Measurements from ENCODE around the gene RALGDS. TPM values are rescaled to one million over a fixed set of nuclear protein-coding genes. Genes with fewer than 3 reads are reported as not detected.

The RALGDS gene
- total and polyA plus RNA-seq, 11 donors: 17.8 to 70.1 (median 25.8) TPM

DNA sequence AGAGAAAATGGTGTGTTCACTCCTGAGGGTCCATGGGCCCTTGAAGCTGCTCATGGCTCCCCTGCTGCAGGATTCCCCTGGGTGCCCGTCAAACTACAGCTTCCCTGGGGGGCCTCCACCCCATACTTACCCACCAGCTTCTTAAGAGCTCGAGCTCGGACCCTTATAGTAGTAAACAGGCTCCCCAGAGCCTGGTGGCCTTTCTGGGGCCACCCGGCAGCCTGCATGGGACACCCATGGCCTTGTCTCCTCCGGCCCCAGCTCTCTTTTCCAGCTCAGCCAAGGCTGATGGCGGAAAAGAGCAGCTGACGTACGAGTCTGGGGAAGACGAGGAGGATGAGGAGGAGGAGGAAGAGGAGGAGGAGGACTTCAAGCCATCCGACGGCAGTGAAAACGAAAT lies 63.5 kb downstream of the RALGDS start:
- H3K4me1 ChIP-seq: peaks cover 0 to 54% (median 24%) of the 10 kb centered on the region in 12 donors
- ATAC-seq (no peak), DNase-seq (no peak)
- H3K36me3 ChIP-seq: peaks cover 0 to 59% (median 51%) of the 10 kb centered on the region in 9 donors
- H3K9me3 ChIP-seq: no peaks in the 10 kb centered on the region
- TF ChIP-seq POLR2A (IDR thresholded peaks at IDR 0.05): no peak
- TF ChIP-seq, protein P1, sequence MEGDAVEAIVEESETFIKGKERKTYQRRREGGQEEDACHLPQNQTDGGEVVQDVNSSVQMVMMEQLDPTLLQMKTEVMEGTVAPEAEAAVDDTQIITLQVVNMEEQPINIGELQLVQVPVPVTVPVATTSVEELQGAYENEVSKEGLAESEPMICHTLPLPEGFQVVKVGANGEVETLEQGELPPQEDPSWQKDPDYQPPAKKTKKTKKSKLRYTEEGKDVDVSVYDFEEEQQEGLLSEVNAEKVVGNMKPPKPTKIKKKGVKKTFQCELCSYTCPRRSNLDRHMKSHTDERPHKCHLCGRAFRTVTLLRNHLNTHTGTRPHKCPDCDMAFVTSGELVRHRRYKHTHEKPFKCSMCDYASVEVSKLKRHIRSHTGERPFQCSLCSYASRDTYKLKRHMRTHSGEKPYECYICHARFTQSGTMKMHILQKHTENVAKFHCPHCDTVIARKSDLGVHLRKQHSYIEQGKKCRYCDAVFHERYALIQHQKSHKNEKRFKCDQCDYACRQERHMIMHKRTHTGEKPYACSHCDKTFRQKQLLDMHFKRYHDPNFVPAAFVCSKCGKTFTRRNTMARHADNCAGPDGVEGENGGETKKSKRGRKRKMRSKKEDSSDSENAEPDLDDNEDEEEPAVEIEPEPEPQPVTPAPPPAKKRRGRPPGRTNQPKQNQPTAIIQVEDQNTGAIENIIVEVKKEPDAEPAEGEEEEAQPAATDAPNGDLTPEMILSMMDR (IDR thresholded peaks at IDR 0.05): no peak
- intact Hi-C loops (cut with DNase I): no loop called here
- H3K4me3 ChIP-seq: no peak overlapping the region
- peak overlapping the region in 2 of 12 donors; percentile 26 to 38 for H3K27ac ChIP-seq
- H3K27me3 ChIP-seq: no peaks in the 10 kb centered on the region
- WGBS, 4 donors: 91 to 93% (median 91%) methylated on average over 12 of the region's 12 CpGs

DNA sequence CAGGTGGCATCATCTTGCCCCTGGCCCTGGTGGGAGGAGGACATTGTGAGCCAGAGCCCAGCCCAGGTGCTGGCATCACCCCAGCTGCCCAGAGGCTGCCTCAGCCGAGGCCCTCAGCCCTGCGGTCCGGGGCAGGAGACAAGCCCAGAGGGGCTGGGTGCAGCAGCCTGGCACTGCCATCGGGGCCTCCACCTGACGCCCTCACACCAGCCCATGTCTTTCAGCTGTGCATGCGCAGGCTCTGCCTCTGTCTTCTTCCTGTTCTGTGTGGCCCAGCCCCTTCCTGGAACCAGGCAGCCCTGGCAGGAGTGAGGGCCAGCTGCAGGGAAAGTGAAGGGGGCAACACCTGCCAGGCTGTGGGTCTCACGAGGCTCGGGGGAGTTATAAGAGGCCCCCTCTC lies 64.0 kb downstream of the RALGDS start:
- DNase-seq: no peak
- peak overlapping the region in 1 of 12 donors; percentile 26 for H3K27ac ChIP-seq
- peaks cover 0 to 63% (median 54%) of the 10 kb centered on the region in 9 donors for H3K36me3 ChIP-seq
- H3K4me1 ChIP-seq: peaks cover 0 to 54% (median 24%) of the 10 kb centered on the region in 12 donors
- TF ChIP-seq, protein P1 (IDR thresholded peaks at IDR 0.05): no peak
- TF ChIP-seq POLR2A (IDR thresholded peaks at IDR 0.05): no peak
- no peaks in the 10 kb centered on the region for H3K9me3 ChIP-seq
- whole genome bisulfite sequencing, 4 donors: 63 to 75% (median 68%) methylated on average over 4 to 8 of the region's 8 CpGs
- intact Hi-C loops (cut with DNase I): no loop called here
- H3K4me3 ChIP-seq: no peak overlapping the region
- no peaks in the 10 kb centered on the region for H3K27me3 ChIP-seq
- no peak for ATAC-seq

- H3K4me3 ChIP-seq: no peak overlapping the region
- intact Hi-C loops (cut with DNase I): no loop called here
- ATAC-seq (no peak), DNase-seq (no peak)
- no peak for TF ChIP-seq POLR2A (IDR thresholded peaks at IDR 0.05)
- TF ChIP-seq, protein P1 (IDR thresholded peaks at IDR 0.05): no peak
- no peaks in the 10 kb centered on the region for H3K9me3 ChIP-seq
- peaks cover 0 to 51% (median 24%) of the 10 kb centered on the region in 12 donors for H3K4me1 ChIP-seq
- peak overlapping the region in 1 of 12 donors; percentile 84 for H3K27ac ChIP-seq
- H3K36me3 ChIP-seq: peaks cover 0 to 68% (median 58%) of the 10 kb centered on the region in 9 donors
- 92 to 97% (median 95%) methylated on average over 11 to 13 of the region's 13 CpGs for WGBS, 4 donors
- no peaks in the 10 kb centered on the region for H3K27me3 ChIP-seq
Observed at GRCh38 chr9:133056533-133056932, 64.5 kb downstream of the RALGDS start.

DNA sequence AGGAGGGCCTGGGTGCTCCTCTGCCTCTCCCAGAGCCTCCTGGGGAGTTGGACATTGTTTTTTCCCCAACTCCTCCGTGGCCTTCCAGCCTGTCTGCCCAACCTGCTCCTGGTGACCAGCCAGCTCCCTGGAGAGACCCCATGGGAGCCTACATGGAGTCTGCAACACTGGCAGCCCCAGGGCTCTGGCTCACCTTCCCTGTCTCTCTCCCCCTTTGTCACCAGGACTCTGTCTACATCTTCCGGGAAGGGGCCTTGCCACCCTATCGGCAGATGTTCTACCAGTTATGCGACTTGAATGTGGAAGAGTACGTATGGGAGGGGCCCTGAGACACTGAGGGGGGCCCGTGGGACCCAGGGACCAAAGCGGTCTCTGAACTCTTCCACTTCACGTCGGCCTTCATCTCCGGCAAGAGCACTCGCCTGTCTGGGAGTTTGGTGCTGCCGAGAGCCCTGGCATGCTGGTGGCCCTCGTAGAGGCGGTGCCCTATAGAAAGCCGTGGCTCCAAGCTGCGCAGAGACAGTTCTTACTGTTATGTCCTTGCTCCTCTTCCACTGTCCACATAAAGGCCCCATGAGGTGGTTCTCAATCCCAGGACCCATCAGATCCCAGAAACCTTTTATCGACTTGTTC lies 65.1 kb downstream of the RALGDS start:
- TF ChIP-seq POLR2A (IDR thresholded peaks at IDR 0.05): no peak
- TF ChIP-seq, protein P1 (IDR thresholded peaks at IDR 0.05): no peak
- DNase-seq (no peak), ATAC-seq (no peak)
- Histone ChIP-seq H3K27ac (peak overlapping the region in 10 of 12 donors; percentile 16 to 95 (median 88)), H3K4me1 (peaks cover 0 to 45% (median 21%) of the 10 kb centered on the region in 12 donors), H3K4me3 (no peak overlapping the region), H3K36me3 (peaks cover 0 to 74% (median 65%) of the 10 kb centered on the region in 9 donors), H3K9me3 (no peaks in the 10 kb centered on the region), H3K27me3 (no peaks in the 10 kb centered on the region)
- WGBS, 4 donors: 91 to 96% (median 93%) methylated on average over 14 to 17 of the region's 17 CpGs
- intact Hi-C loops (cut with DNase I): no loop called here
